Parathyroid adenoma (tissue), 2 donors: Measurements from ENCODE around the gene ZNF277.

Experiments used
- H2AFZ ChIP-seq: fragments of 300-600 bp; sonication (generic); one replicate; pipeline ENCODE4 v1.7.0; 2017; ENCODE audit warnings: antibody characterized with exemption, mild to moderate bottlenecking
- H3K27ac ChIP-seq: fragments of 300-600 bp; sonication (generic); one replicate; pipeline ENCODE4 v1.7.0; 2017
- H3K27me3 ChIP-seq: fragments of 300-600 bp; sonication (generic); one replicate; pipeline ENCODE4 v1.7.0; 2017; ENCODE audit warnings: low read length; ENCODE audit not compliant: control insufficient read depth, insufficient read depth
- H3K36me3 ChIP-seq: fragments of 300-600 bp; sonication (generic); one replicate; pipeline ENCODE4 v1.7.0; 2017; ENCODE audit warnings: low read length; ENCODE audit not compliant: control insufficient read depth, insufficient read depth
- H3K4me1 ChIP-seq: fragments of 300-600 bp; sonication (generic); one replicate; pipeline ENCODE4 v1.7.0; 2017; ENCODE audit warnings: control low read depth
- H3K4me2 ChIP-seq: fragments of 300-600 bp; sonication (generic); one replicate; pipeline ENCODE4 v1.7.0; 2017; ENCODE audit warnings: low read length
- H3K4me3 ChIP-seq: fragments of 300-600 bp; sonication (generic); one replicate; pipeline ENCODE4 v1.7.0; 2017; ENCODE audit warnings: low read depth, low read length
- H3K79me2 ChIP-seq: fragments of 300-600 bp; sonication (generic); one replicate; pipeline ENCODE4 v1.7.0; 2017; ENCODE audit warnings: control low read depth
- H3K9ac ChIP-seq: fragments of 300-600 bp; sonication (generic); one replicate; pipeline ENCODE4 v1.7.0; 2017; ENCODE audit warnings: mild to moderate bottlenecking
- H3K9me3 ChIP-seq: fragments of 300-600 bp; sonication (generic); one replicate; pipeline ENCODE4 v1.7.0; 2017; ENCODE audit warnings: low read length; ENCODE audit not compliant: control insufficient read depth
- TF ChIP-seq, protein P1 (sequence below): fragments of 300-600 bp; sonication (generic); IDR thresholded peaks from one replicate; pipeline ENCODE4 v1.7.0; 2017; ENCODE audit warnings: antibody characterized with exemption, mild to moderate bottlenecking
- donor health status: primary hyperparathyroidism.

The ZNF277 gene

DNA sequence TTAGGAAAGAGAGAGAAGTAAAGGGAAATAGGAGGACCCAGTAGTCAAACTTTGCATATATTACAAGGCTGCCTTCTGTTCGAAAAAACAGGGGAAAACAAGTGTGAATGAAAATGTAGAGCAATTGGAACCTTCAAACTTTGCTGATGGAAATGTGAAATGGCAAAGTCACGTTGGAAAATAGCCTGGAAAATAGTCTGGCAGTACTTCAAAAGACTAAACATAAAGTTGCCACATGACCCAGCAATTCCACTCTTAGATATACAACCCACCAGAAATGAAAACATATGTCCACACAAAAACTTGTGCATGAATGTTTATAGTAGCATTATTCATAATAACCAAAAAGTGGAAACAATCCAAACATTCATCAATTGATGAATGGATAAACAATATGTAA lies 165.2 kb downstream of the ZNF277 start:
- Histone ChIP-seq H3K27me3 (no peaks in the 10 kb centered on the region), H3K36me3 (no peaks in the 10 kb centered on the region), H3K4me1 (no peaks in the 10 kb centered on the region), H3K79me2 (no peaks in the 10 kb centered on the region), H3K4me3 (no peak overlapping the region), H3K9me3 (no peaks in the 10 kb centered on the region), H2AFZ (no peak overlapping the region), H3K9ac (no peak overlapping the region), H3K4me2 (no peak overlapping the region), H3K27ac (no peak overlapping the region)
- TF ChIP-seq, protein P1, sequence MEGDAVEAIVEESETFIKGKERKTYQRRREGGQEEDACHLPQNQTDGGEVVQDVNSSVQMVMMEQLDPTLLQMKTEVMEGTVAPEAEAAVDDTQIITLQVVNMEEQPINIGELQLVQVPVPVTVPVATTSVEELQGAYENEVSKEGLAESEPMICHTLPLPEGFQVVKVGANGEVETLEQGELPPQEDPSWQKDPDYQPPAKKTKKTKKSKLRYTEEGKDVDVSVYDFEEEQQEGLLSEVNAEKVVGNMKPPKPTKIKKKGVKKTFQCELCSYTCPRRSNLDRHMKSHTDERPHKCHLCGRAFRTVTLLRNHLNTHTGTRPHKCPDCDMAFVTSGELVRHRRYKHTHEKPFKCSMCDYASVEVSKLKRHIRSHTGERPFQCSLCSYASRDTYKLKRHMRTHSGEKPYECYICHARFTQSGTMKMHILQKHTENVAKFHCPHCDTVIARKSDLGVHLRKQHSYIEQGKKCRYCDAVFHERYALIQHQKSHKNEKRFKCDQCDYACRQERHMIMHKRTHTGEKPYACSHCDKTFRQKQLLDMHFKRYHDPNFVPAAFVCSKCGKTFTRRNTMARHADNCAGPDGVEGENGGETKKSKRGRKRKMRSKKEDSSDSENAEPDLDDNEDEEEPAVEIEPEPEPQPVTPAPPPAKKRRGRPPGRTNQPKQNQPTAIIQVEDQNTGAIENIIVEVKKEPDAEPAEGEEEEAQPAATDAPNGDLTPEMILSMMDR: no peak

- Histone ChIP-seq H3K79me2 (no peaks in the 10 kb centered on the region), H3K36me3 (no peaks in the 10 kb centered on the region), H3K4me3 (no peak overlapping the region), H3K9ac (no peak overlapping the region), H3K4me1 (no peaks in the 10 kb centered on the region), H2AFZ (no peak overlapping the region), H3K4me2 (no peak overlapping the region), H3K27ac (no peak overlapping the region), H3K9me3 (no peaks in the 10 kb centered on the region), H3K27me3 (no peaks in the 10 kb centered on the region)
- TF ChIP-seq, protein P1: no peak
Measured at GRCh38 chr7:112372101-112372500, 165.6 kb downstream of the ZNF277 start.

DNA sequence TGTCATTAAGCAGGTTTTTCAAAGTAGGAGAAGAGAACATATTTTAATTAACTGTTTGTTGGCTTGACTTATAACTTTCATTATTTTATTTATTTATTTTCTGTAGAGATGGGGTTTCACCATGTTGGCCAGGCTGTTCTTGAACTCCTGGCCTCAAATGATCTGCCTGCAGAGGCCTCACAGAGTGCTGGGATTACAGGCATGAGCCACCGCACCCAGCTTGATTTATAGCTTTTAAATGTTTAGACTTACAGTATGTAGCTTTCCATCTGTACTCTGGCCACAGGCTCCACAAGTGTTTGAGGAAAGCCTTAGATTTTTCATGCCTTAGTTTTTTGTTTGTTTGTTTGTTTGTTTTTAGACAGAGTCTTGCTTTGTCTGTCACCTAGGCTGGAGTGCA lies 171.1 kb downstream of the ZNF277 start:
- H3K27ac ChIP-seq: no peak overlapping the region
- no peaks in the 10 kb centered on the region for H3K4me1 ChIP-seq
- no peak overlapping the region for H3K4me2 ChIP-seq
- no peaks in the 10 kb centered on the region for H3K79me2 ChIP-seq
- H3K9ac ChIP-seq: no peak overlapping the region
- no peaks in the 10 kb centered on the region for H3K9me3 ChIP-seq
- no peaks in the 10 kb centered on the region for H3K36me3 ChIP-seq
- TF ChIP-seq, protein P1: no peak
- H3K4me3 ChIP-seq: no peak overlapping the region
- H3K27me3 ChIP-seq: no peaks in the 10 kb centered on the region
- no peak overlapping the region for H2AFZ ChIP-seq

GRCh38 chr7:112381311-112382091 lies 175.0 kb downstream of the ZNF277 start:
- H3K9me3 ChIP-seq: no peaks in the 10 kb centered on the region
- no peak overlapping the region for H3K27ac ChIP-seq
- no peaks in the 10 kb centered on the region for H3K27me3 ChIP-seq
- no peak overlapping the region for H2AFZ ChIP-seq
- H3K79me2 ChIP-seq: no peaks in the 10 kb centered on the region
- no peaks in the 10 kb centered on the region for H3K4me1 ChIP-seq
- H3K36me3 ChIP-seq: no peaks in the 10 kb centered on the region
- H3K4me2 ChIP-seq: no peak overlapping the region
- H3K9ac ChIP-seq: no peak overlapping the region
- TF ChIP-seq, protein P1: no peak
- H3K4me3 ChIP-seq: no peak overlapping the region
